GM10248 (cell line): ENCODE data around the gene NIPBL.

Experiments
- CTCF ChIA-PET: fragments of 300-600 bp; sonication (Branson Sonifier 250); formaldehyde crosslinking; extraction: SDS; loops from one replicate; lab custom pipeline; 2021; ENCODE audit warnings: antibody characterized with exemption; lab: Yijun Ruan, JAX
- POLR2A ChIA-PET: fragments of 350-650 bp; sonication (Branson Sonifier 250); formaldehyde crosslinking; extraction: SDS; loops from one replicate; lab custom pipeline; 2020; ENCODE audit warnings: antibody characterized with exemption; lab: Yijun Ruan, JAX
- DNase-seq: peaks from one replicate; pipeline ENCODE4 v3.0.0; 2012; ENCODE audit errors: extremely low spot score
- CTCF ChIP-seq: IDR thresholded peaks from 2 replicates; pipeline ENCODE4 v1.5.1; 2012; ENCODE audit warnings: mild to moderate bottlenecking, low read depth; ENCODE audit errors: extremely low read depth, missing control alignments, control extremely low read depth

NIPBL gene

DNA sequence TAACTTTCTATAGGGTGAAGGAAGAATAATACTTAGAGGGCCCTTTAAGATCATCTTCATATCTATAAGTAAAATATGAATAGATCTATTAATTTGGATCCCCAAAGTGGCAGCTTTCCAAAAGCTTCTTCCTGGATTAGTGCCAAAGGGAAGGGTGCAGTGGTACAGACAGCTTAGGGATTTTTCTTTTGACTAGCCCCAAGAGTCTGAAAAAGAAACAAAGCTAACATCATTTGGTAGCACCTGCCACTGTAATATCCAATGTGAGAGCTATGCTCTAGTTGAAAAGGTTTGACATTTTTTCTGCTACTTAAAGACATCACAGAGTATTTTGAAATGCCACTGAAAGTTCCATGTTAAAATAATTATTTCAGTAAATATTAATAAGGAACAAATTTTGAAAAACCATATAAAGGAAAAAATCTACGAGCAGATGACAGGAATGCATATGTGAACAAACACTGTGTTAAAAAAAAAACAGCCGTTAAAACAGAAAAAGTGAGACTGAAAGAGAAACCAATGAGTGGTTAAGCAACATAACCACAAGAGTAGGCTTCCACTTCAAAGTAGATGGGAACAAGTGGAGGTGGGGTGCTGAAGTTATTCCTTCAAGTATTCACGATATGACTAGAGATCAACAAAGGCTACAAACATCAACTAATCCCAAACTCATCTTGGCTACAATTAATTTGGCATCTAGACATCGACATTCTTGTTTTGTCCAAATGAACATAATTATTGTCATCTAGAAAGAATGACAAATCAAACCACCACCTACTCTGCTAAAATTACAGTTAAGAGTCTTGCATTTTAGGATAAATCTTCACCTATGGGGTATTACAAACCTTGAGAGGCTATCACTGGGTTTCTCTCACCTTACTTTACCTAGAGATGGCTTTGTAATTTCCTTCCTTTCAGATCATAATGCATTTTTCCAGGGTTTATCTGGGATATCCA, 235.1 kb downstream of the NIPBL start:
- ChIA-PET POLR2A (no interaction called here), CTCF (interaction anchor here (1.4 kb wide), 1 partner anchor 9 kb away, joined by 3 read pairs; no protein-coding TSS in a partner anchor)
- no peak for TF ChIP-seq CTCF
- peak; percentile 72 for DNase-seq

DNA sequence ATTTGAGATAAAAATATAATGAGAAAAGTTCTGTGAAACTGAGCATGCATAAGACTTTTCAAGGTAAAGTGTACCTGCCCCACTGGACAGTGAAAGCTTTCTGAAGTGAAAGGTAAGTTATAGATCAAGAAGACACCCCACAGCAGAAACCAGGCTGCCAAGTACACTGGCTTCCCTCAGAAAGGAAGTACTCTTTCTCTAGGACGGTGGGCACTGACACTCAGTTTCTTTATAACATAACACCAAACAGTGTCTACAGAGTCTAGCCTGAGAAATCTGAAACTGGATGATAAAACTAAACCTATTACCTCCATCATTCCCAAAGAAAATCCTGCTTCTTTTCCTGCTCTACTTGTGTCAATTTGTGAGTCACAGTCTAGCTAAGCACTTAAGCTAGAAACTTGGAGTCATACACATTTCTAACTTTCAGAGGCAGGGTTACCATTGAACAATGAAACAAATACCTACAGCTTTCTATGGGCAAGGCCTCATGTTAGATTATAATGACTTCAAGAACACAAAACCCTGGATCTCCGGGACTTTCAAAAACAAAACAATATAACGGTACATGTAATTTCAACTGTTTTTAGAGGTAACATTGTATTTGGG, 235.9 kb downstream of the NIPBL start:
- POLR2A ChIA-PET, result no interaction called here
- DNase-seq, result no peak
- CTCF ChIA-PET, result interaction anchor here (1.4 kb wide), 1 partner anchor 10 kb away, joined by 3 read pairs; no protein-coding TSS in a partner anchor

More for the DNA sequence above, 235.9 kb downstream of the NIPBL start:
- TF ChIP-seq CTCF, result no peak
